T-helper 2 cell treated with Interferon-gamma antibody and Interleukin-4, amounts not matched to agents 5 μg/mL and 100 μg/mL, for 36 hours (primary cell): ENCODE results near the gene MOB3A.
"Not testable (repeated sequence)": the region's sequence is repeated elsewhere in the genome, so short reads cannot be mapped to it uniquely, and the experiment has no call there.

Experiments used
- DNase-seq: peaks from one replicate; pipeline ENCODE4 v3.0.0; 2021; ENCODE audit warnings: low spot score
- H3K27ac Mint-ChIP-seq: one replicate; pipeline ENCODE4 v1.8.0; 2021; ENCODE audit warnings: mild to moderate bottlenecking, mixed read lengths
- H3K27me3 Mint-ChIP-seq: one replicate; pipeline ENCODE4 v1.8.0; 2021; ENCODE audit warnings: low read depth, mixed read lengths
- H3K36me3 Mint-ChIP-seq: one replicate; pipeline ENCODE4 v1.8.0; 2021; ENCODE audit warnings: low read depth, mixed read lengths
- H3K4me1 Mint-ChIP-seq: one replicate; pipeline ENCODE4 v1.8.0; 2021; ENCODE audit warnings: low read depth, mixed read lengths
- H3K4me3 Mint-ChIP-seq: one replicate; pipeline ENCODE4 v1.8.0; 2022; ENCODE audit warnings: mild to moderate bottlenecking, moderate library complexity, mixed read lengths
- H3K9me3 Mint-ChIP-seq: one replicate; pipeline ENCODE4 v1.8.0; 2021; ENCODE audit warnings: mixed read lengths

Gene MOB3A

GRCh38 chr19:2129892-2130770, 34.0 kb upstream of the MOB3A start:
- DNase-seq = no peak
- no peaks in the 10 kb centered on the region for H3K27me3 Mint-ChIP-seq
- no peak overlapping the region for H3K4me3 Mint-ChIP-seq
- peaks cover 16% of the 10 kb centered on the region for H3K36me3 Mint-ChIP-seq
- H3K4me1 Mint-ChIP-seq = no peaks in the 10 kb centered on the region
- no peaks in the 10 kb centered on the region for H3K9me3 Mint-ChIP-seq
- no peak overlapping the region for H3K27ac Mint-ChIP-seq

- H3K9me3 Mint-ChIP-seq = no peaks in the 10 kb centered on the region
- H3K27me3 Mint-ChIP-seq = no peaks in the 10 kb centered on the region
- no peak overlapping the region for H3K4me3 Mint-ChIP-seq
- DNase-seq = no peak
- H3K36me3 Mint-ChIP-seq = peaks cover 16% of the 10 kb centered on the region
- no peak overlapping the region for H3K27ac Mint-ChIP-seq
- no peaks in the 10 kb centered on the region for H3K4me1 Mint-ChIP-seq
Observed at GRCh38 chr19:2129486-2129885, 33.4 kb upstream of the MOB3A start.

GRCh38 chr19:2129022-2129421, 32.9 kb upstream of the MOB3A start:
- no peaks in the 10 kb centered on the region for H3K27me3 Mint-ChIP-seq
- no peak for DNase-seq

DNA sequence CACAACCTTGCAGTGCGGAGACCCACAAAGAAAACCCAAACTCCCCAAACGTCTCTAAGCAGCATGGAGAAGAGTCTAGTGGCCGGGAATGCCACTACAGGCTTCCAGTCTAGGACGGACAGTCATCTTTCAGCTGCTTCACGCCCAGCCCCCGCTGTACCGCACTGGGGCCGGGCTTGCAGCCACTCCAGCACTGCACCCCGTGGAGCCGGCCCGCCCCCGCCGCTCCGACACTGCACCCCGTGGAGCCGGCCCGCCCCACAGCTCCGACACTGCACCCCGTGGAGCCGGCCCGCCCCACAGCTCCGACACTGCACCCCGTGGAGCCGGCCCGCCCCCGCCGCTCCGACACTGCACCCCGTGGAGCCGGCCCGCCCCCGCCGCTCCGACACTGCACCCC, 32.1 kb upstream of the MOB3A start:
- not testable (repeated sequence) for H3K4me1 Mint-ChIP-seq, H3K27me3 Mint-ChIP-seq, H3K27ac Mint-ChIP-seq, DNase-seq, H3K4me3 Mint-ChIP-seq, H3K9me3 Mint-ChIP-seq
- peaks cover 15% of the 10 kb centered on the region for H3K36me3 Mint-ChIP-seq

More at GRCh38 chr19:2129022-2129421, 32.9 kb upstream of the MOB3A start:
- no peak overlapping the region for H3K4me3 Mint-ChIP-seq
- H3K9me3 Mint-ChIP-seq = no peaks in the 10 kb centered on the region
- H3K27ac Mint-ChIP-seq = no peak overlapping the region
- no peaks in the 10 kb centered on the region for H3K4me1 Mint-ChIP-seq
- peaks cover 16% of the 10 kb centered on the region for H3K36me3 Mint-ChIP-seq

DNA sequence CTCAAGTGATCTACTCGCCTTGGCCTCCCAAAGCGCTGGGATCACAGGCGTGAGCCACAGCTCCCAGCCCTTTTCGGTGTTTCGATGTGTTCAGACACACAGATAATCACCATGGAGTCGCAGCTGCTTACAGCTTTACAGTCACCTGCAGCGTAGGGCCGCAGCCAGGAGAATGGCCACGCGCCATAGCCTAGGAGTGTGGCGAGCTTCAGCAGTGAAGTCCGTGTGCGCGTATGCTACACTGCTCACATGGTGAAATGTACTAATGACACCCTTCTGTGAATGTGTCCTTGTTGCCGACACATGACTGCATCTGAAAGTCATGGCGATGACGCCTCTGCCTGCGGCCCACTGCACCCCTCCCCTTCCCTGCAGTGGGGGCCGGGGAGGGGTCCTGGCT, 31.6 kb upstream of the MOB3A start:
- no peak for DNase-seq
- Mint-ChIP-seq H3K27ac (no peak overlapping the region), H3K36me3 (peaks cover 13% of the 10 kb centered on the region), H3K9me3 (no peaks in the 10 kb centered on the region), H3K4me1 (no peaks in the 10 kb centered on the region), H3K4me3 (no peak overlapping the region), H3K27me3 (no peaks in the 10 kb centered on the region)

GRCh38 chr19:2126879-2127518, 30.9 kb upstream of the MOB3A start:
- no peaks in the 10 kb centered on the region for H3K9me3 Mint-ChIP-seq
- no peaks in the 10 kb centered on the region for H3K27me3 Mint-ChIP-seq
- no peak for DNase-seq
- no peaks in the 10 kb centered on the region for H3K4me1 Mint-ChIP-seq
- no peak overlapping the region for H3K4me3 Mint-ChIP-seq
- H3K36me3 Mint-ChIP-seq = peaks cover 8% of the 10 kb centered on the region
- H3K27ac Mint-ChIP-seq = no peak overlapping the region

DNA sequence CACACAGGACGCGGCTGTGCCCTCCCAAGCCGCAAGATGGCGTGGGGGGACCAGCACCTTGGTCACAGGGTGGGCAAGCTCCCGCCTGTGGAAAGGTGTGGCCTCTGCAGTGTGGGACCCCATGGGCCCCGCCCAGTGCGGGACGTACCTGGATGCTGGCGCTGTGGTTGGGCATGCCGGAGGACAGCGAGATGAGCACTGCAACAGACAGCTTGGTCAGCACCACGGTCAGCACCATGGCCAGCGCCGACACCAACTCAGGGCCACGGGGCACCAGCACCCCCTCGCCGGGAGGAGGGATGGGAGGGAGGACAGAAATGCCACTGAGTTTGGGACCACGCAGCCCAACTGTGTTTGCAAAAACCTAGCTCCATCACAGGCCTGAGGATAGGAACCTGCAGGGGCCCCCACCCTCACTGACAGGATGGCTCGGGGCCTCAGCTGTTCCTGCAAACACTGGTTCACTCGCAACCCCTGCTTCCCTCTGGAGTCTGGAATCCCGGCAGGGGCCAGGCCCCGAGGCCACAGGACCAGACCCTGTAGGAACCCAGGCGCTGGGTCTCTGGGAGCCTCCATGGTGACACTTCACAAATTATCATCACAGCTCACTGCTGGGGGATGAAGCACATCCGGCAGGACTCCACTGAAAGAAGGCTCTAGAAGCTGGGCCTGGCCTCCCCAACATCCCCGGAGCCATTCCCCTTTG, 27.7 kb upstream of the MOB3A start:
- H3K27me3 Mint-ChIP-seq = no peaks in the 10 kb centered on the region
- no peaks in the 10 kb centered on the region for H3K9me3 Mint-ChIP-seq
- H3K4me1 Mint-ChIP-seq = no peaks in the 10 kb centered on the region
- no peak overlapping the region for H3K27ac Mint-ChIP-seq
- peaks cover 20% of the 10 kb centered on the region for H3K36me3 Mint-ChIP-seq
- DNase-seq = no peak
- no peak overlapping the region for H3K4me3 Mint-ChIP-seq

GRCh38 chr19:2122982-2123381, 26.9 kb upstream of the MOB3A start:
- Mint-ChIP-seq H3K27me3 (no peaks in the 10 kb centered on the region), H3K27ac (no peak overlapping the region), H3K4me1 (no peaks in the 10 kb centered on the region), H3K4me3 (no peak overlapping the region), H3K36me3 (peaks cover 23% of the 10 kb centered on the region), H3K9me3 (no peaks in the 10 kb centered on the region)
- no peak for DNase-seq

DNA sequence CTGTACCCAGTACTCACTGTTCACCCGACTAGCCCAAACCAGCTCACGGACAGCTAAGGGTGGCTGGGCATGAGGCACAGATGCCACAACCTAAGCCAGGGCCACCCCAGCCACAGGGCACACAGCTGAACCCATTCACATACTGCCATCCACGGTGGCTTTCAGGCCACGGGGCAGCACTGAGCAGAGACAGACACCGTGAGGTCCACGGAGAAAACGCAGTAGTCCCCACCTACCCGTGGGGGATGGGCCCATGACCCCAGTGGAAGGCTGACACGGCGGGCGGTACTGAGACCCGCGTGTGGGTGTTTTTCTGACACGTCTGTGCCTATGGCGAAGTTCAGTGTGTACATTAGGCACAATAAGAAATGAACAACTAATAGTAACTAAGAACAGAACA, 26.1 kb upstream of the MOB3A start:
- H3K27me3 Mint-ChIP-seq = no peaks in the 10 kb centered on the region
- H3K27ac Mint-ChIP-seq = no peak overlapping the region
- H3K9me3 Mint-ChIP-seq = no peaks in the 10 kb centered on the region
- H3K36me3 Mint-ChIP-seq = peaks cover 23% of the 10 kb centered on the region
- no peak overlapping the region for H3K4me3 Mint-ChIP-seq
- DNase-seq = no peak
- no peaks in the 10 kb centered on the region for H3K4me1 Mint-ChIP-seq

GRCh38 chr19:2121416-2122051, 25.4 kb upstream of the MOB3A start:
- Mint-ChIP-seq H3K4me3 (no peak overlapping the region), H3K27me3 (no peaks in the 10 kb centered on the region), H3K4me1 (no peaks in the 10 kb centered on the region), H3K36me3 (peaks cover 22% of the 10 kb centered on the region), H3K9me3 (no peaks in the 10 kb centered on the region), H3K27ac (no peak overlapping the region)
- DNase-seq = no peak

DNA sequence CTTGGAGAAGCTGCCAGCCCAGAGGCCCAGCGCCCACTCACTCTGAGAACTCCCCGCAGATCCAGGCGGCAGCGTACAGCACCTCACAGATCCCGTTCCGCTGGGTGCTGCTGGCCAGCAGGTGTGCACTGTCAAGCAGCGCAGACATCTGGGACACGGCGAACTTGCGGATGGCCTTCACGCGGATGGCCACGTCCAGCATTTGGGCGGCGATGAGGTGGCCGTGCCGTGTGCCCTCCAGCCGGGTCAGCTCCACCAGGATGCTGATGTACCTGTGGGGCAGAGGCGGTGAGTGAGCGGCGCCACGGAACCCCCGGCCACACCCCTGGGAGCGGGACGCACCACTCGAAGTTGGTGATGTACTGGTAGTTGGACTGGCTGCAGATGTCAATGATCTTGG, 24.7 kb upstream of the MOB3A start:
- H3K9me3 Mint-ChIP-seq = no peaks in the 10 kb centered on the region
- H3K36me3 Mint-ChIP-seq = peaks cover 22% of the 10 kb centered on the region
- H3K27me3 Mint-ChIP-seq = no peaks in the 10 kb centered on the region
- H3K4me3 Mint-ChIP-seq = no peak overlapping the region
- no peak for DNase-seq
- H3K4me1 Mint-ChIP-seq = no peaks in the 10 kb centered on the region
- H3K27ac Mint-ChIP-seq = no peak overlapping the region

- Mint-ChIP-seq H3K4me3 (no peak overlapping the region), H3K4me1 (no peaks in the 10 kb centered on the region), H3K9me3 (no peaks in the 10 kb centered on the region), H3K27me3 (no peaks in the 10 kb centered on the region), H3K27ac (no peak overlapping the region), H3K36me3 (peaks cover 27% of the 10 kb centered on the region)
- no peak for DNase-seq
Observed at GRCh38 chr19:2119921-2120785, 24.0 kb upstream of the MOB3A start.

DNA sequence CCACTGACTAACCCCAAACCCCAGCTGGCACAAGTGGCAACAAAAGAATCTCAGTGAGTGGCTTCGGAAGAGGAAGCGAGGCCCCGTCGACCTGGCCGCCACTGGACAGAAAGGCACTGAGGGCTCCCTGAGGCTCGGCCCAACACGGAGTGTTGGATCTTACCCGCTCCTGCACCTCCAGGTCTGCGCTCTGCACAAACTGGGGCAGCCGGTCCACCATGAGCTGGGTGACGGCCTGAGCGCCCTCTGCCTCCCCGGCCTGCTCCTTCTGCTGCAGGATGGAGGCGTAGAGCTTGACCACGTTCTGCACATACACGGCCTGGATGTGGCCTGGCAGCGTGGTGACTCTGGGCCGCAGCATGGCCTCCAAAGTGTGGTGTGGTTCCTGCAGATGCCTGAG, 22.3 kb upstream of the MOB3A start:
- Mint-ChIP-seq H3K4me1 (no peaks in the 10 kb centered on the region), H3K4me3 (no peak overlapping the region), H3K9me3 (no peaks in the 10 kb centered on the region), H3K36me3 (peaks cover 38% of the 10 kb centered on the region), H3K27me3 (no peaks in the 10 kb centered on the region), H3K27ac (no peak overlapping the region)
- no peak for DNase-seq
